ENCODE data around the gene PDE7B.

DNA sequence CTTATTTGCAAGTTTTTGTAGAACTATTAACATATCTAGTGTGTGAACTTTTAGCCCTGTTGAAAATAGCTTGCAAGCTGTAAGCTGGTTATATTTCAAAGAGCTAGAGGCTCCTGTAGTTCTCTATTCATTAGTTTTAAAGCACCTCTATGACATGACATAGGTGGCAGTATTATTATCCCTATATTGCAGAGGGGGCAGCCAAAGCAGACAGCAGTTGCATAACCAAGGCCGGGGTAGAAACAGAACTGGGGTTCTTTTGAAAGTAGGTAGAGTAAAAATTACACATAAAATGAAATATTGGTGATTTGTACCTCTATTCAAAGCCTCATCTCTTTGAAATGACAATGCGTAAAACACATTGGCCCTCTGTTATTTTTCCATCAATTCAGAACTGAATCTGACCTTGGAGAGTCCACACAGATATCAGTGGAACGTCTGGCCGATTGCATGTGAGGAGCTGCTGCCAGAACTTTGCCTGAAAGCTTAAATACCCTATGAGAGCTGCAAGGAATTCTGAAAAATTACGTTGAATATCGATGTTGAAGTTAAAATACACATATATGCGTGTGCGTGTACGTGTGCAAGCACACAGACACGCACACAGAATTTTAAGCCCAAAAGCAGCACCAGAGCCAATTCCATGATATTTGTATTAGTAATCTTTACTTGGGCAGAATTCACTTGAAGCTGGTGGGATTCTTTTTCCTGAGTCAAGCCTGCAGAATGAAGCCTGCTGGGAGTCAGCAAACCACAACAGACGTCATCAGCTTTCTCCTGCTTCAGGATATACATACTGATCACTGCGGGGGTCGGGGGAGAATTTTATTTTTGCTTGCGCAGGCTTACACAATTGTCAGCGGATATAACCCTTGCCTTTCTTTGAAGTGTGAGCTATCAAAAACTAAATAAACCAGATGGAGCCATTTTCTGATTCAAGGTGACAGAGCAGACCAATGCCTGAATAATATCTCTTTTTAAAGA is 163.2 kb downstream of the PDE7B start:
- TF ChIP-seq, protein P1, sequence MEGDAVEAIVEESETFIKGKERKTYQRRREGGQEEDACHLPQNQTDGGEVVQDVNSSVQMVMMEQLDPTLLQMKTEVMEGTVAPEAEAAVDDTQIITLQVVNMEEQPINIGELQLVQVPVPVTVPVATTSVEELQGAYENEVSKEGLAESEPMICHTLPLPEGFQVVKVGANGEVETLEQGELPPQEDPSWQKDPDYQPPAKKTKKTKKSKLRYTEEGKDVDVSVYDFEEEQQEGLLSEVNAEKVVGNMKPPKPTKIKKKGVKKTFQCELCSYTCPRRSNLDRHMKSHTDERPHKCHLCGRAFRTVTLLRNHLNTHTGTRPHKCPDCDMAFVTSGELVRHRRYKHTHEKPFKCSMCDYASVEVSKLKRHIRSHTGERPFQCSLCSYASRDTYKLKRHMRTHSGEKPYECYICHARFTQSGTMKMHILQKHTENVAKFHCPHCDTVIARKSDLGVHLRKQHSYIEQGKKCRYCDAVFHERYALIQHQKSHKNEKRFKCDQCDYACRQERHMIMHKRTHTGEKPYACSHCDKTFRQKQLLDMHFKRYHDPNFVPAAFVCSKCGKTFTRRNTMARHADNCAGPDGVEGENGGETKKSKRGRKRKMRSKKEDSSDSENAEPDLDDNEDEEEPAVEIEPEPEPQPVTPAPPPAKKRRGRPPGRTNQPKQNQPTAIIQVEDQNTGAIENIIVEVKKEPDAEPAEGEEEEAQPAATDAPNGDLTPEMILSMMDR (IDR thresholded peaks at IDR 0.05; ENCODE audit: low read length) = no peak
- TF ChIP-seq EZH2 (IDR thresholded peaks at IDR 0.05; ENCODE audit: borderline replicate concordance, low read length) = no peak

All from OCI-LY1 (cell line).